ENCODE measurements around the gene RPS14.

DNA sequence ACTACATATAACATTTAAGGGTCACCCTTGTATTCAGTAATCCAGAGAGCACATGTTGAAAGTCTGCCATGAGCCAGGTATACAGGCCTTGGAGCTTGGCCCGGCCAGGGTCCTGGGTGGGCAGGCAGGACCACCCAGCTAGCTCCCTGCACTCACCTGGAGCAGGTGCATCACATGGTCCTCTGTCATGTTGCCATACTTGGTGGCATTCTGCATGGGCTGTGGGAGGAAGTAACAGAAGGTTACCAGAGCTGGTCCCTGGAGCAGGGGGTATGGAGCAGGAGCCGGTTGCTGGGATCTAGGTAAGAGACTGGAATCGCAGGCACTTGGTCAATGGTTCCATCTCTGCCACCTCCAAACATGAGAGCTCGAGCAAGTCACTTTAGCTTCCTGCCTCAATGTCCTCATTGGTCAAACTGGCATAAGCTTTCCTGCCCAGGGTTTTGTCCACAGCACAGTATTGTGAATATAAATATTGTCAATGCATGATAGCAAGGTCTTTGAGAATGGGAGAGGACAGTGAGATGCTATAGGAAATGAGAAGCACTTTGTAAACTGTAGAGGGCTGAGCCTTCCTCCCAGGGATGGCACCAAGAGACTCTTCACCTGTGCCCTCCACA is 43.3 kb downstream of the RPS14 start:
- no peak for TF ChIP-seq MYC (IDR thresholded peaks at IDR 0.05; ENCODE audit: low read depth, low read length)
- TF ChIP-seq, protein P1, sequence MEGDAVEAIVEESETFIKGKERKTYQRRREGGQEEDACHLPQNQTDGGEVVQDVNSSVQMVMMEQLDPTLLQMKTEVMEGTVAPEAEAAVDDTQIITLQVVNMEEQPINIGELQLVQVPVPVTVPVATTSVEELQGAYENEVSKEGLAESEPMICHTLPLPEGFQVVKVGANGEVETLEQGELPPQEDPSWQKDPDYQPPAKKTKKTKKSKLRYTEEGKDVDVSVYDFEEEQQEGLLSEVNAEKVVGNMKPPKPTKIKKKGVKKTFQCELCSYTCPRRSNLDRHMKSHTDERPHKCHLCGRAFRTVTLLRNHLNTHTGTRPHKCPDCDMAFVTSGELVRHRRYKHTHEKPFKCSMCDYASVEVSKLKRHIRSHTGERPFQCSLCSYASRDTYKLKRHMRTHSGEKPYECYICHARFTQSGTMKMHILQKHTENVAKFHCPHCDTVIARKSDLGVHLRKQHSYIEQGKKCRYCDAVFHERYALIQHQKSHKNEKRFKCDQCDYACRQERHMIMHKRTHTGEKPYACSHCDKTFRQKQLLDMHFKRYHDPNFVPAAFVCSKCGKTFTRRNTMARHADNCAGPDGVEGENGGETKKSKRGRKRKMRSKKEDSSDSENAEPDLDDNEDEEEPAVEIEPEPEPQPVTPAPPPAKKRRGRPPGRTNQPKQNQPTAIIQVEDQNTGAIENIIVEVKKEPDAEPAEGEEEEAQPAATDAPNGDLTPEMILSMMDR (IDR thresholded peaks at IDR 0.05; ENCODE audit: low read depth, low read length): no peak

All from NB4 (cell line).